Tibial nerve (tissue), 4 donors: ENCODE results near the gene NOC4L. TPM values are rescaled to one million over a fixed set of nuclear protein-coding genes. Genes with fewer than 3 reads are reported as not detected.

ENCODE experiments used
- DNase-seq, 2 donors: peaks; one replicate each; pipeline ENCODE4 v3.0.0-alpha.2; 2019; ENCODE audit warnings: low spot score in 2 of 2
- H3K27ac ChIP-seq, 4 donors: fragments of 200-600 bp; sonication (generic) in 3 of 4; one replicate each; pipeline ENCODE4 v1.5.1; 2017 to 2019; ENCODE audit warnings: mild to moderate bottlenecking in 1 of 4
- H3K27me3 ChIP-seq, 2 donors: fragments of 200-600 bp; sonication (generic) in 1 of 2; one replicate each; pipeline versions ENCODE4 v1.5.1 to v1.6.0; 2017 to 2019
- H3K36me3 ChIP-seq, 3 donors: fragments of 200-600 bp; sonication (generic); one replicate each; pipeline ENCODE4 v1.5.1; 2018 to 2019
- H3K4me1 ChIP-seq, 4 donors: fragments of 200-600 bp; sonication (generic) in 3 of 4; one replicate each; pipeline ENCODE4 v1.5.1; 2017 to 2019
- H3K4me3 ChIP-seq, 4 donors: fragments of 200-600 bp; sonication (generic) in 3 of 4; one replicate each; pipeline ENCODE4 v1.5.1; 2017 to 2019; ENCODE audit warnings: mild to moderate bottlenecking in 1 of 4, moderate library complexity in 1 of 4
- H3K9me3 ChIP-seq, 4 donors: fragments of 200-600 bp; sonication (generic) in 3 of 4; one replicate each; pipeline ENCODE4 v1.5.1; 2017 to 2019
- CTCF ChIP-seq, 5 experiments: fragments of 200-600 bp in 3 of 5; fragments of 450-650 bp in 2 of 5; sonication (generic) in 3 of 5; IDR thresholded peaks; one replicate each; pipeline ENCODE4 v1.5.1; 2016 to 2019; ENCODE audit warnings: antibody characterized with exemption in 5 of 5, mild to moderate bottlenecking in 3 of 5, moderate library complexity in 2 of 5
- EP300 ChIP-seq, 2 donors: sonication (generic); formaldehyde crosslinking; IDR thresholded peaks; one replicate each; pipeline ENCODE4 v1.6.1; 2017; ENCODE audit warnings: antibody characterized with exemption in 2 of 2, mild to moderate bottlenecking in 1 of 2
- POLR2A ChIP-seq, 2 donors: fragments of 450-650 bp; IDR thresholded peaks; one replicate each; pipeline ENCODE4 v1.6.1; 2017; ENCODE audit warnings: antibody characterized with exemption in 2 of 2, mild to moderate bottlenecking in 2 of 2, moderate library complexity in 2 of 2
- WGBS, 2 donors: methylation state at CpG; one replicate each; pipeline ENCODE4 v1.1.5; 2018; 5-methylcytosine and 5-hydroxymethylcytosine counted together
- total RNA-seq, 4 donors: library from RNA; depleted of rRNA; stranded (reverse); fragments of >200 nt; gene quantifications; one replicate each; pipeline ENCODE4 v1.1.0, GENCODE V29; 2016

NOC4L gene
- total RNA-seq, 4 donors from 2014 or later, result 8.2 to 24.9 (median 17.0) TPM

DNA sequence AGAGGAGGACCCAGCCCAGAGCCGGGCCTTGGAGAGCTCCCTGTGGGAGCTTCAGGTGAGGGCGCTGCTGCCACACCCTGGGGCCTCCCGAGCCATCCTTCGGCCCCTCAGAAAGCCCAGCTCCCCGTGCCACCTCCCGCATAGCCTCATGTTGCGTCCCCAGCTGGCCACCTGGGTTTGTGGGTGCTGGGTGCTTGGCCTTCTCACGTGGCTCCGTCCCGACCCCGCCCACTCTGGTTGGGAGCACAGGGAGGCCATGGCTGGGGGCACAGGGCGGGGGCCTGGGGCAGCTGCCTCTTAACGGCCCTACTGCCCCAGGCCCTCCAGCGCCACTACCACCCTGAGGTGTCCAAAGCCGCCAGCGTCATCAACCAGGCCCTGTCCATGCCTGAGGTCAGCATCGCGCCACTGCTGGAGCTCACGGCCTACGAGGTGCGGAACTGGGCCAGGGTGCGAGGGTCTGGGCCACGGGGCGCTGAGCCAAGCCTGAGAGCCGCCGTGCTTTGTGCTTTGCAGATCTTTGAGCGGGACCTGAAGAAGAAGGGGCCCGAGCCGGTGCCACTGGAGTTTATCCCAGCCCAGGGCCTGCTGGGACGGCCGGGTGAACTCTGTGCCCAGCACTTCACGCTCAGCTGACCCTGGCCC, 7.6 kb downstream of the NOC4L start:
- Histone ChIP-seq H3K9me3 (no peaks in the 10 kb centered on the region), H3K27me3 (no peaks in the 10 kb centered on the region), H3K36me3 (peaks cover 0 to 55% (median 7%) of the 10 kb centered on the region in 3 donors), H3K27ac (no peak overlapping the region), H3K4me3 (no peak overlapping the region), H3K4me1 (peaks cover 0 to 10% (median 3%) of the 10 kb centered on the region in 4 donors)
- TF ChIP-seq CTCF (IDR thresholded peaks at IDR 0.05) (no peak), EP300 (IDR thresholded peaks at IDR 0.05) (no peak), POLR2A (IDR thresholded peaks at IDR 0.05) (no peak)
- no peak for DNase-seq
- 86 to 87% methylated on average over 27 to 32 of the region's 32 CpGs for WGBS, 2 donors

DNA sequence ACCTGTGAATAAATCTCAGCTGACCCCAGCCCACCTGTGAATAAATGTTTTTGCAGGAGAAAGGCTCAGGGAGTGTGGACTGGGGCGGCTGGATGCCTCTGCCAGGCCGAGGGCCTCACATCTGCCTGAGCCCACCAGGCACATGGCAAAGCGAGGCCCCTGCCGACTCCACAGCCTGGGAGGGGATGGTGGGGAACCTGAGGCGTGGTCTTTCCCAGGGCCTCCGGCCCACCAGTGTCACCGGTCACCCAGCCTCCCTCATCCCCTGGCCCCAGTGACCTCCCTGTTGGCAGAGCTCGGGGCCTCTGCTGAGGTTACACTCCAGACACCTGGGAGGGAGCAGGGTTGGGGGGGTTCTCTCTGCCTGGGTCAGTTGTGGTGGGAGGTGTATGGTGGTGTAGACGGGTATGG, 8.2 kb downstream of the NOC4L start:
- DNase-seq, result no peak
- no peaks in the 10 kb centered on the region for H3K27me3 ChIP-seq
- H3K27ac ChIP-seq, result no peak overlapping the region
- H3K4me3 ChIP-seq, result no peak overlapping the region
- peaks cover 0 to 52% (median 7%) of the 10 kb centered on the region in 3 donors for H3K36me3 ChIP-seq
- WGBS, 2 donors, result 80 to 89% methylated on average over 9 of the region's 9 CpGs
- TF ChIP-seq EP300 (IDR thresholded peaks at IDR 0.05), result no peak
- TF ChIP-seq CTCF (IDR thresholded peaks at IDR 0.05), result no peak
- TF ChIP-seq POLR2A (IDR thresholded peaks at IDR 0.05), result no peak
- no peaks in the 10 kb centered on the region for H3K9me3 ChIP-seq
- H3K4me1 ChIP-seq, result peaks cover 0 to 10% (median 3%) of the 10 kb centered on the region in 4 donors

- Histone ChIP-seq H3K4me3 (no peak overlapping the region), H3K4me1 (peaks cover 0 to 10% (median 3%) of the 10 kb centered on the region in 4 donors), H3K27me3 (no peaks in the 10 kb centered on the region), H3K27ac (no peak overlapping the region), H3K36me3 (peaks cover 0 to 51% (median 7%) of the 10 kb centered on the region in 3 donors), H3K9me3 (no peaks in the 10 kb centered on the region)
- TF ChIP-seq POLR2A (IDR thresholded peaks at IDR 0.05), result no peak
- no peak for TF ChIP-seq EP300 (IDR thresholded peaks at IDR 0.05)
- TF ChIP-seq CTCF (IDR thresholded peaks at IDR 0.05), result no peak
- WGBS, 2 donors, result 87 to 90% methylated on average over 20 of the region's 20 CpGs
- no peak for DNase-seq
Measured at GRCh38 chr12:132152953-132153352, 8.7 kb downstream of the NOC4L start.

DNA sequence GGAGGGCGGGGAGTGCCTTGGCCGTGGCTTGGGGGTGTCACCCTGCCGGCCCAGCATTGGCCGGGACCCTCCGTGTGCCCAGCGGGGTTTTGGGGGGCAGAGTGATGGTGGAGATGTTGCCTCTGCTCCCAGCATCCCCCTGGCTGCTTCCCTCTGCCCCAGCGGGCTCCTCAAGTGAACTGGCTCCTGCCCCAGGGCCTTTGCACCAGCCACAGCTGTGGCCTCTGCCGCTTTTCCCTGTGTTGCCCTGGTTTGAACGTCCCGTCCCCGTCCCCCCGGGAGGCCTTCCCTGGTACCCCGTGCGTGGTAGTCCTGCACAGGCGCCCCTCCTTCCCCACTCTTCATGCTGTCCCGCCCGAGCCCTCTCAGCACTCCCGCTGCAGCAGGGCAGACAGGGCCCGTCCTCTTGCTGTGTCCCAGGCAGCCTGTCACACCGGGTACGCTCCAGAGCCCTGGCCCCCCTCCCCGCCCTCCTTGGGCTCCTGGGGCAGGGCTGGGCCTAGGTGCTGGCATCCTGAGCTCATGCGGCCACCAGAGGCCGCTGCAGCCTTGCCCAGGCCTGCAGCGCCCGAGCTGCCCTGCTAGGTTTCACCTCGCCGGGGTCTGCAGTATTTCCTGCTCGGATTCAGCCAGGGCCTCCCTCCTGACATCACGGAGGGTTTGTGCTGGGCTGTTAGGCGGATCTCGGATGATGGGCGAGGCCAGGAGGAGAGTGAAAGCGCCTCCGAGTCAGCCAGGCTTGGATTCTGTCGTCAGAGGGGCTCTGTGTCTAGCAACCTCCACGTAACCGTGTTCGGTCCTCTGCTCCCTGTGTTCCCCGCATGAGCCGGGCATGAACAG, 9.5 kb downstream of the NOC4L start:
- peak; percentile 90 to 95 (median 93) for TF ChIP-seq CTCF (IDR thresholded peaks at IDR 0.05)
- TF ChIP-seq POLR2A (IDR thresholded peaks at IDR 0.05), result no peak
- TF ChIP-seq EP300 (IDR thresholded peaks at IDR 0.05), result no peak
- Histone ChIP-seq H3K27me3 (no peaks in the 10 kb centered on the region), H3K27ac (no peak overlapping the region), H3K4me3 (peak overlapping the region in 3 of 4 donors; percentile 7 to 44 (median 38)), H3K9me3 (no peaks in the 10 kb centered on the region), H3K4me1 (peaks cover 0 to 10% (median 3%) of the 10 kb centered on the region in 4 donors), H3K36me3 (peaks cover 0 to 51% (median 7%) of the 10 kb centered on the region in 3 donors)
- DNase-seq, result peak in 1 of 2 donors; percentile 31
- 34 to 47% methylated on average over 26 to 41 of the region's 41 CpGs for WGBS, 2 donors

DNA sequence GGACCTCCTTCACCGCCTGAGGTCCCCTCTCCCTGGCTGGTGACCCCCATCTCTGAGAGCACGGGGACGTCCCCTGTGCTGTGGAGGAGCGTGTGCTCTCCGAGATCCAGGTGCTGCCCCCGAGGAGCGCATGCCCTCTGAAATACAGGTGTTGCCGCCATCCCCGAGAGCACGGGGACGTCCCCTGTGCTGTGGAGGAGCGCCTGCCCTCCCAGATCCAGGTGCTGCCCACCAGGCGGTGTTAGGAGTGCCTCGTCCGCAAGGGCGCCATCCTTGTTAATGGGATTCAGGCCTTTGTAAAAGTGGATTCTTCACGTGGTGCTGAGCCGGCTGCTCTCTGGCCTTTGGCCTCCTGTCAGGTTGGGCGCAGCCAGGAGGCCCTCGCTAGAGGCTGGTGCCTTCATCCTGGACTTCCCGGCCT, 10.1 kb downstream of the NOC4L start:
- H3K4me3 ChIP-seq, result peak overlapping the region in 3 of 4 donors; percentile 7 to 44 (median 38)
- no peaks in the 10 kb centered on the region for H3K9me3 ChIP-seq
- TF ChIP-seq POLR2A (IDR thresholded peaks at IDR 0.05) (no peak), CTCF (IDR thresholded peaks at IDR 0.05) (no peak), EP300 (IDR thresholded peaks at IDR 0.05) (no peak)
- H3K4me1 ChIP-seq, result peaks cover 0 to 10% (median 3%) of the 10 kb centered on the region in 4 donors
- peaks cover 0 to 53% (median 7%) of the 10 kb centered on the region in 3 donors for H3K36me3 ChIP-seq
- H3K27ac ChIP-seq, result no peak overlapping the region
- 61 to 100% methylated on average over 1 to 20 of the region's 21 CpGs for WGBS, 2 donors
- no peak for DNase-seq
- no peaks in the 10 kb centered on the region for H3K27me3 ChIP-seq
